Caco-2 (cell line): Measurements from ENCODE around the gene PUS1. TPM values are rescaled to one million over a fixed set of nuclear protein-coding genes. Genes with fewer than 3 reads are reported as not detected.

Source experiments
- BruUV-seq: library from RNA; stranded (reverse); fragments of 400-500 nt; replicated peaks from 2 replicates; lab custom pipeline; 2021; lab: Mats Ljungman, UMichigan
- CTCF ChIA-PET: fragments of 300-600 bp; sonication (Branson Sonifier 250); formaldehyde crosslinking; loops from one replicate; lab custom pipeline; 2022; ENCODE audit warnings: antibody characterized with exemption; lab: Charles Lee
- POLR2A ChIA-PET: fragments of 300-600 bp; sonication (Branson Sonifier 250); formaldehyde crosslinking; loops from one replicate; lab custom pipeline; 2022; ENCODE audit warnings: antibody characterized with exemption; lab: Charles Lee
- DNase-seq, 2 experiments: peaks; one replicate each; pipeline versions ENCODE4 v3.0.0 to v3.0.0-alpha.2; 2020 to 2022
- H3K27me3 ChIP-seq: replicated peaks from 2 replicates; pipeline ENCODE4 v1.6.0; 2011; ENCODE audit warnings: low read length; ENCODE audit not compliant: control insufficient read depth, insufficient read depth
- H3K36me3 ChIP-seq: 2 replicates; pipeline ENCODE4 v1.5.1; 2011; ENCODE audit warnings: low read length; ENCODE audit not compliant: control insufficient read depth, insufficient read depth
- H3K4me1 ChIP-seq: fragments of 250-450 bp; sonication (Bioruptor Pico); 2 replicates; pipeline ENCODE4 v1.5.1; 2020; ENCODE audit warnings: mild to moderate bottlenecking
- H3K4me3 ChIP-seq: 2 replicates; pipeline ENCODE4 v1.5.1; 2011; ENCODE audit warnings: low read depth, mild to moderate bottlenecking, control low read depth, low read length
- H3K9me3 ChIP-seq: fragments of 250-450 bp; sonication (Bioruptor Pico); 2 replicates; pipeline ENCODE4 v1.5.1; 2020; ENCODE audit warnings: mild to moderate bottlenecking, moderate library complexity
- H3K27ac Mint-ChIP-seq: one replicate; pipeline ENCODE4 v1.8.0; 2022; ENCODE audit warnings: mixed read lengths; ENCODE audit not compliant: unreplicated experiment
- H3K27me3 Mint-ChIP-seq: one replicate; pipeline ENCODE4 v1.8.0; 2022; ENCODE audit warnings: mixed read lengths; ENCODE audit not compliant: insufficient read depth, unreplicated experiment
- H3K36me3 Mint-ChIP-seq: one replicate; pipeline ENCODE4 v1.8.0; 2022; ENCODE audit warnings: mild to moderate bottlenecking, mixed read lengths; ENCODE audit not compliant: insufficient read depth, unreplicated experiment
- H3K4me1 Mint-ChIP-seq: one replicate; pipeline ENCODE4 v1.8.0; 2022; ENCODE audit warnings: low read depth, mixed read lengths; ENCODE audit not compliant: unreplicated experiment
- H3K4me3 Mint-ChIP-seq: one replicate; pipeline ENCODE4 v1.8.0; 2022; ENCODE audit warnings: mild to moderate bottlenecking, moderate library complexity, mixed read lengths; ENCODE audit not compliant: unreplicated experiment
- H3K9me3 Mint-ChIP-seq: one replicate; pipeline ENCODE4 v1.8.0; 2022; ENCODE audit warnings: mixed read lengths; ENCODE audit not compliant: unreplicated experiment
- intact Hi-C: fragments of 100-400 bp; cut with micrococcal nuclease; formaldehyde crosslinking; loops from one replicate; pipeline ENCODE4 v1.10.0; 2022; ENCODE audit not compliant: unreplicated experiment
- total RNA-seq: library from RNA; stranded (reverse); gene quantifications from 2 replicates; pipeline ENCODE4 v1.2.3, GENCODE V29; 2022
- TF ChIP-seq, protein P1 (sequence below), 2 experiments: fragments of 200-600 bp in 1 of 2; IDR thresholded peaks; 1 replicate in 1 of 2; 2 replicates in 1 of 2; pipeline versions ENCODE4 v1.5.1 to v1.8.0; 2011 to 2022; ENCODE audit warnings: antibody characterized with exemption in 1 of 2, control low read depth in 1 of 2, inconsistent platforms in 1 of 2, low read depth in 1 of 2, low read length in 1 of 2, mild to moderate bottlenecking in 1 of 2, moderate library complexity in 1 of 2; ENCODE audit not compliant: insufficient read depth in 1 of 2, severe bottlenecking in 1 of 2, unreplicated experiment in 1 of 2

Gene PUS1
- total RNA-seq, 1 experiment from 2014 or later: 71.9 TPM

DNA sequence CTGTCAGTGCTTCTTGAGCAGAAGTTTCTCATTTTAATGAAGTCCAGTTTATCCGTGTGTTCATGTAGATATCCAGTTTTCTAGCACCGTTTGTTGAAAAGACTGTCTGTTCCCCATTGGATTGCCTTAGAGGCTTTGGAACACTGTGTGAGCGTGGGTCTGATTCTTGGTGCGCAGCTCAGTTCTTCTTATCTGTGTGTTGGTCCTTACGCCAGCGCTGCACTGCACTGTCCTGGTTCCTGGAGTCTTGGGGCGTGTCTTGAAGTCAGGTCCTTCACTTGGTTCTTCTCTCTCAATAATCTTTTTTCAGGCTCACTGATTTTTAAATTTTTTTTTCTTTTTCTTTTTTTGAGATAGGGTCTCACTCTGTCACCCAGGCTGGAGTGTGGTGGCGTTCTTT lies 46.2 kb downstream of the PUS1 start:
- no TSS peak for BruUV-seq
- H3K36me3 ChIP-seq: no peaks in the 10 kb centered on the region
- no peak overlapping the region for H3K4me3 Mint-ChIP-seq
- no peaks in the 10 kb centered on the region for H3K4me1 ChIP-seq
- H3K36me3 Mint-ChIP-seq: peaks cover 20% of the 10 kb centered on the region
- H3K9me3 ChIP-seq: no peaks in the 10 kb centered on the region
- CTCF ChIA-PET: no interaction called here
- H3K9me3 Mint-ChIP-seq: no peaks in the 10 kb centered on the region
- H3K27ac Mint-ChIP-seq: no peak overlapping the region
- no peaks in the 10 kb centered on the region for H3K27me3 Mint-ChIP-seq
- H3K4me3 ChIP-seq: no peak overlapping the region
- H3K27me3 ChIP-seq: no peaks in the 10 kb centered on the region
- no peaks in the 10 kb centered on the region for H3K4me1 Mint-ChIP-seq
- intact Hi-C loops: no loop called here
- TF ChIP-seq, protein P1, sequence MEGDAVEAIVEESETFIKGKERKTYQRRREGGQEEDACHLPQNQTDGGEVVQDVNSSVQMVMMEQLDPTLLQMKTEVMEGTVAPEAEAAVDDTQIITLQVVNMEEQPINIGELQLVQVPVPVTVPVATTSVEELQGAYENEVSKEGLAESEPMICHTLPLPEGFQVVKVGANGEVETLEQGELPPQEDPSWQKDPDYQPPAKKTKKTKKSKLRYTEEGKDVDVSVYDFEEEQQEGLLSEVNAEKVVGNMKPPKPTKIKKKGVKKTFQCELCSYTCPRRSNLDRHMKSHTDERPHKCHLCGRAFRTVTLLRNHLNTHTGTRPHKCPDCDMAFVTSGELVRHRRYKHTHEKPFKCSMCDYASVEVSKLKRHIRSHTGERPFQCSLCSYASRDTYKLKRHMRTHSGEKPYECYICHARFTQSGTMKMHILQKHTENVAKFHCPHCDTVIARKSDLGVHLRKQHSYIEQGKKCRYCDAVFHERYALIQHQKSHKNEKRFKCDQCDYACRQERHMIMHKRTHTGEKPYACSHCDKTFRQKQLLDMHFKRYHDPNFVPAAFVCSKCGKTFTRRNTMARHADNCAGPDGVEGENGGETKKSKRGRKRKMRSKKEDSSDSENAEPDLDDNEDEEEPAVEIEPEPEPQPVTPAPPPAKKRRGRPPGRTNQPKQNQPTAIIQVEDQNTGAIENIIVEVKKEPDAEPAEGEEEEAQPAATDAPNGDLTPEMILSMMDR (IDR thresholded peaks at IDR 0.05; ENCODE audit: insufficient read depth in 1 of 2, low read depth in 1 of 2, low read length in 1 of 2, severe bottlenecking in 1 of 2, unreplicated experiment in 1 of 2): no peak
- POLR2A ChIA-PET: no interaction called here
- no peak for DNase-seq

DNA sequence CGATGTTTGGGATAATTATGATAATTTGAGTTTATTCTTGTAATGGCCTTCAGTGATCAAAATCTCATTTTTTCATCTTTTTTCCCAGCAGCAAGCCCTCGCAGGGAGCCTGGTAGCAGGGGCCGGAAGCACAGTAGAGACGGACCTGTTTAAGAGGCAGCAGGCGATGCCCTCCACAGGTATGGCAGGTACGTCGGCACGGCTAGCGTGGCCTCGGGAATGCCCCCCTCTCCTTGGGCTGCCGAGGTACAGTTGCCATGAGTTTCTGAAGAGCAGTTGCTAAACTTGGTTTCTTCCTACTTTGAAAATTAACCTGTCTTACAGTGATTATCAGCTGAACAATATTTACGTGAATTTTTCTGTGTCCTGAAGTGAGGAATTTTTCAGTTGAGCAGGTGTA lies 50.5 kb downstream of the PUS1 start:
- Mint-ChIP-seq H3K4me1 (no peaks in the 10 kb centered on the region), H3K4me3 (no peak overlapping the region), H3K36me3 (peaks cover 33% of the 10 kb centered on the region), H3K27me3 (no peaks in the 10 kb centered on the region), H3K9me3 (no peaks in the 10 kb centered on the region), H3K27ac (no peak overlapping the region)
- Histone ChIP-seq H3K27me3 (no peaks in the 10 kb centered on the region), H3K36me3 (no peaks in the 10 kb centered on the region), H3K4me1 (no peaks in the 10 kb centered on the region), H3K4me3 (no peak overlapping the region), H3K9me3 (no peaks in the 10 kb centered on the region)
- intact Hi-C loops: no loop called here
- no peak for DNase-seq
- TF ChIP-seq, protein P1 (IDR thresholded peaks at IDR 0.05; ENCODE audit: insufficient read depth in 1 of 2, low read depth in 1 of 2, low read length in 1 of 2, severe bottlenecking in 1 of 2, unreplicated experiment in 1 of 2): no peak
- no TSS peak for BruUV-seq
- ChIA-PET POLR2A (no interaction called here), CTCF (no interaction called here)

DNA sequence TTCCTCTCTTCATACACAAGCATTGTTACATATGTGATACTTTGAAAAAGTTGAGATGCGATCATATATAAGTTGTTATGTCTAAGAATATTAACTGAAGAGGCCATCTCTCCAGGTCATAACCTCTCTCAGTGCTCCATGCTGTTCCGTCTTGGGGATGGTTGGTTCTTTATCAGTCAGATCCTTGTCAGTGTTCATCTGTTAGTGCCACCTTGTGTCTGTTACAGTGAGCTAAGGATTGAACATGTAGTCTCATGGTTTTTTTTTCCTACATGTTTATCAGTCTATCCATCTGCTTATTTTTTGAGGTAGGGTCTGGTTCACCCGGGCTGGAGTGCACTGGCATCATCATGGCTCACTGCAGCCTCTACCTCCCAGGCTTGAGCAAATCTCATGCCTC lies 51.2 kb downstream of the PUS1 start:
- H3K9me3 ChIP-seq: no peaks in the 10 kb centered on the region
- Mint-ChIP-seq H3K4me1 (no peaks in the 10 kb centered on the region), H3K27me3 (no peaks in the 10 kb centered on the region), H3K36me3 (peaks cover 40% of the 10 kb centered on the region), H3K9me3 (no peaks in the 10 kb centered on the region), H3K4me3 (no peak overlapping the region), H3K27ac (no peak overlapping the region)
- no peak overlapping the region for H3K4me3 ChIP-seq
- DNase-seq: no peak
- POLR2A ChIA-PET: no interaction called here
- H3K36me3 ChIP-seq: no peaks in the 10 kb centered on the region
- TF ChIP-seq, protein P1 (IDR thresholded peaks at IDR 0.05; ENCODE audit: insufficient read depth in 1 of 2, low read depth in 1 of 2, low read length in 1 of 2, severe bottlenecking in 1 of 2, unreplicated experiment in 1 of 2): no peak
- H3K27me3 ChIP-seq: no peaks in the 10 kb centered on the region
- BruUV-seq: no TSS peak
- no peaks in the 10 kb centered on the region for H3K4me1 ChIP-seq
- CTCF ChIA-PET: no interaction called here
- intact Hi-C loops: no loop called here
